ENCODE data around the gene TSPAN12.

Gene TSPAN12

GRCh38 chr7:120841608-120842007, 16.3 kb downstream of the TSPAN12 start:
- no peak for DNase-seq

- no peak for DNase-seq
Measured at GRCh38 chr7:120838281-120838682, 19.7 kb downstream of the TSPAN12 start.

GRCh38 chr7:120837599-120837998, 20.3 kb downstream of the TSPAN12 start:
- DNase-seq, result no peak

GRCh38 chr7:120836556-120837115, 21.3 kb downstream of the TSPAN12 start:
- DNase-seq, result no peak

GRCh38 chr7:120834726-120835125, 23.2 kb downstream of the TSPAN12 start:
- no peak for DNase-seq

GRCh38 chr7:120833546-120833945, 24.4 kb downstream of the TSPAN12 start:
- no peak for DNase-seq

GRCh38 chr7:120832803-120833202, 25.1 kb downstream of the TSPAN12 start:
- DNase-seq, result no peak

- DNase-seq, result no peak
Measured at GRCh38 chr7:120831260-120831659, 26.7 kb downstream of the TSPAN12 start.

GRCh38 chr7:120829487-120829886, 28.5 kb downstream of the TSPAN12 start:
- no peak for DNase-seq

GRCh38 chr7:120828528-120828927, 29.4 kb downstream of the TSPAN12 start:
- DNase-seq, result no peak

- no peak for DNase-seq
Measured at GRCh38 chr7:120827371-120828118, 30.4 kb downstream of the TSPAN12 start.

GRCh38 chr7:120825576-120825975, 32.4 kb downstream of the TSPAN12 start:
- no peak for DNase-seq

GRCh38 chr7:120825152-120825551, 32.8 kb downstream of the TSPAN12 start:
- DNase-seq, result no peak

- DNase-seq, result no peak
Measured at GRCh38 chr7:120819861-120820260, 38.1 kb downstream of the TSPAN12 start.

GRCh38 chr7:120817851-120818250, 40.1 kb downstream of the TSPAN12 start:
- DNase-seq, result no peak

- DNase-seq, result no peak
Measured at GRCh38 chr7:120814253-120814939, 43.5 kb downstream of the TSPAN12 start.

GRCh38 chr7:120813546-120814252, 44.2 kb downstream of the TSPAN12 start:
- no peak for DNase-seq

- DNase-seq, result no peak
Measured at GRCh38 chr7:120813089-120813488, 44.9 kb downstream of the TSPAN12 start.

- DNase-seq, result no peak
Measured at GRCh38 chr7:120809260-120809659, 48.7 kb downstream of the TSPAN12 start.

- no peak for DNase-seq
Measured at GRCh38 chr7:120807390-120807789, 50.6 kb downstream of the TSPAN12 start.

- DNase-seq, result no peak
Measured at GRCh38 chr7:120806669-120807068, 51.3 kb downstream of the TSPAN12 start.

- peak; percentile 20 to 49 for DNase-seq
Measured at GRCh38 chr7:120805636-120806388, 52.1 kb downstream of the TSPAN12 start.

- DNase-seq, result no peak
Measured at GRCh38 chr7:120802751-120803150, 55.2 kb downstream of the TSPAN12 start.
